C1 segment of cervical spinal cord (tissue), 14 donors: Measurements from ENCODE around the gene TBL1Y.
"Not testable (repeated sequence)": the region's sequence is repeated elsewhere in the genome, so short reads cannot be mapped to it uniquely, and the experiment has no call there.

ENCODE experiments used
- DNase-seq, 14 donors: peaks; one replicate each; lab custom pipeline; 2025; lab: John Stamatoyannopoulos, UW

Gene TBL1Y

GRCh38 chrY:6910372-6911252 is at the start of gene TBL1Y:
Gene TBL1Y (plus strand): TSS chrY:6910697. CDS start chrY:7025085, 114,388 bp downstream.
- DNase-seq = no peak

GRCh38 chrY:6894496-6894895 is 16.0 kb upstream of the TBL1Y start:
- no peak for DNase-seq

DNA sequence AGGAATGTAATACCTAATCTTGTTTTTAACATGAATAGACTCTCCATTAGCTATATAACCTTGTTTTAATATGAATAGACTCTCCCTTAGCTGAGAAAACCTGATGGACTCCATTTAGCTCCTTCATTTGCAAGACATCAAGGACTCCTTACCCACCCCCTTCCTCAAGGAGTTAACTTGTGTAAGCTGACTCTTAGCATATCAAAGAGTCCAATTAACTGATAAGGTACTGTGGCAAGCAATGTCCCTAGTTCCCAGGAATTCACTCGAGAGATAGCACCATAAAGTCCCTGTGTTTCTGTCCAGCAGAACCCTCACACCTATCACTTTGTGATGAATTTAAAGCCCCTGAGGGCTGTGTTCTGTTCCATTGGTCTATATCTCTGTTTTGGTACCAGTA is 15.3 kb upstream of the TBL1Y start:
- no peak for DNase-seq

DNA sequence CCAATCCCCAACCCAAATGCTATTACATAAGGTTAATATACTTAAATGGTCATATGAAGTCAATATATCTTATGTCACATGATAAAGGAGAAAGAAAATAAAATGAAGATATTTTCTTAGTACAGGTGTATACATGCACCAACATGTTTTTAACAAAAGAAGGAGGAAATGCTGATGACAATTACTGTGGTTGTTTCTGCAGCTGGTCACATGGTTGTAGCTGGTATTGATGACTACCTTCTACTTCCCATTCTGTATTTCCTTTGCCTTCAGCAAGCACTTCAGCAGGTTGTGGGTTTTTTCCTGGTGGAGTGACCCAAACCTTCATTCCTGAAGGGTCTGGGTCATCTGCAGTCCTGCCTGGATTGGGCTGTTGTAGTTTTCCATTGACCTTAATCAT is 8.4 kb upstream of the TBL1Y start:
- DNase-seq = not testable (repeated sequence)

- DNase-seq = no peak
These were observed 2.9 kb upstream of the TBL1Y start for GRCh38 chrY:6907591-6907990.

DNA sequence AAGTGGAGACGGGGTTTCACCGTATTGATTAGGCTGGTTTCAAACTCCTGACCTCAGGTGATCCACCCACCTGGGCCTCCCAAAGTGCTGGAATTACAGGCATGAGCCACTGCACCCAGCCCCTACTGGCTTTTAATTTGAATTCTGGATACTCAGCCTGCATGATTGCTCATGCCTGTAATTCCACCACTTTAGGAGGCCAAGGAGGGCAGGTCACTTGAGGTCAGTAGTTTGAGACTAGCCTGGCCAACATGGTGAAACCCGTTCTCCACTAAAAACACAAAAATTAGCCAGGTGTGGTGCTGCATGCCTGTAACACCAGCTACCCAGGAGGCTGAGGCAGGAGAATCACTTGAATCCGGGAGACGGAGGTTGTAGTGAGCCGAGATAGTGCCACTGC is 2.5 kb upstream of the TBL1Y start:
- DNase-seq = not testable (repeated sequence)

GRCh38 chrY:6909118-6909521 is 1.4 kb upstream of the TBL1Y start:
- DNase-seq = no peak

DNA sequence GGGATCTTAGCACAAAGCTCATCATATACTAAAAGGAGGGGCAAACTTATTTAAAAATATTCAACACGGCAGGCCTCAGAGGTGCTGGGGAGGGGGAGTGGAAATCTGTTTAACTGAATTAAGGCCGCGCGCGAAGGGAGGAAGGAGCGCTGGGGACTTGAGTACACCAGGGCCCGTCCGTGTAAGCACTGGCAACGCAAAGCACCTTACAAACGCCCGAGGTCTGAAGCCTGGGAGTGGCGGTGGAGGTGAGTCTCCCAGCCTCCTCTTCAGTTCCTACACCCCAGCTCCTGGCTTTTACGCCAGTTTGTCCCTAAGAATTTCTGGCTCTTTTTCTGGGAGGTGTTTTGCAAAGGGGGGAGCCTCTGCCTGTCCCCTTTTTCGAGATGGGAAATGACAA is 641 bp upstream of the TBL1Y start:
- DNase-seq = no peak

DNA sequence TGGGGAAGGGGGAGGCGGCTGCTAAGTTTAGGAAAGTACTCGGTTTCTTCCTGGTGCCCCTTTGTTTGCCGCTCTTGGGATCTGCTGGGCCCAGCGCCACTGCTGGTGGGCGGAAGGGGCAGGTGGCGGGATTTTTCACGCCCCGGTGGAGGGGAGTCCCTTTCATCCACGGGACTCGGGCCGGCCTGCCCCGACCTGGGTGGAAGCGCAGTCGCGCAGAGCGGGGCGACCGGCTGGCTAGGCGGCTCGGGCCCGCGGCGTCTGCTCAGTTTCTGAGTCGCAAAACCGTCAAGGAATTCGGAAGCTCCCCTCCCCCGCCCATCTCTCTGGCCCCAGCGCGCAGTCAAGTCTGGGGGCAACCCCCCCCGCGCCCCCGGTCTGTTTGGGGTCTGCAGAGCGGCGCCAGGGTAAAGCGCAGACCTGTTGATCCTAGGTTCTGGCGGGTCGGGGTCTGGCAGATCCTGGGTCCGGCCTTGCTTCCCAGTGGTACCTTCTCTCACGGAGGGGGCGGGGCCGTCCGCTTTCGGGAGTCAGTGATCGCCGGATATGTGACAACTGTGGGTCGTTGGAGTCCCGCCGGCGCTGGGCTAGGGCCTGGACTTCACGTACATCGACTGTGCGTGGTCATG is 870 bp downstream of the TBL1Y start, which contains the start of gene AMELY:
AMELY (minus strand) TSS at position 500 of the 629 bp plus-strand sequence. CDS start 39,144 bp downstream, outside the sequence.
- no peak for DNase-seq

DNA sequence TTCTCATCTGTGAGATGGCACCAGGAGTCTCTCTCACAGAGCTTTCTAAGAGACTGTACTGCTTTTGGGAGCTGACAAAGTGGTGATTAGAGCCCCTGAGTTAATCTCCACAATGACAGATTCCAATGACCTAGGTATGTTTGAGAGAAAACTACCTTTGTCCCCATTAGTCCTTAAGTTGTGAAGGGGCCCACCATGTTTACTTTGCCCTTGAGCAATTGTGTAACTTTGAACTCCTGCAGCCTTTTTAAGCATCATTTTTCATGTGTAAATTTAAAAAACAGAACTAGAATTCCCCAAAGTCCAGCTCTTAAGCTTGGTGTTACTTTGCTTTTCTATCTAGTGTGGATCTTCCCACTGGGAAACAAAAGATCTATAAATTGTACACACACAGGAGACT is 2.9 kb downstream of the TBL1Y start:
- DNase-seq = no peak

GRCh38 chrY:6921061-6921460 is 10.6 kb downstream of the TBL1Y start:
- no peak for DNase-seq

GRCh38 chrY:6928265-6928664 is 17.8 kb downstream of the TBL1Y start:
- no peak for DNase-seq

- DNase-seq = no peak
These were observed 18.7 kb downstream of the TBL1Y start for GRCh38 chrY:6929237-6929636.

GRCh38 chrY:6931779-6932396 is 21.4 kb downstream of the TBL1Y start:
- no peak for DNase-seq

GRCh38 chrY:6935497-6935896 is 25.0 kb downstream of the TBL1Y start:
- DNase-seq = no peak

DNA sequence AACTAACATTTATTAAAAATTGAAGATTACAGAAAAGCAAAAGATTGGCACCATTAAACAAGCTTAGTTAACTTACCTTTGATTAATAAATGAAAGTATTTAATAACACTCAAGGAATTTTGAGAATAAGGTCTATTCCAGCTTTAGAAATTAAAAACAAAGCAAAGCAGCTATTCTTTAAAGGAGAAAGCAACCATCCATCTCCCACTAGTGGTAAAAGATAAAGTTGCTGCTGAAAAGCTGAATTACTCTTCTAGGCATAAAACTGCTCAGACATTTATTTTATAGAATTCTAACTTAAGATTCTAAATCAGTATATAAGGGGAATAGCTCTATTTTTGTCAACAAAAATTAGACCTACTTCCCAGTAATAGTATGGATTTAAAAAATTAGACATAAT is 37.2 kb downstream of the TBL1Y start:
- DNase-seq = no peak

DNA sequence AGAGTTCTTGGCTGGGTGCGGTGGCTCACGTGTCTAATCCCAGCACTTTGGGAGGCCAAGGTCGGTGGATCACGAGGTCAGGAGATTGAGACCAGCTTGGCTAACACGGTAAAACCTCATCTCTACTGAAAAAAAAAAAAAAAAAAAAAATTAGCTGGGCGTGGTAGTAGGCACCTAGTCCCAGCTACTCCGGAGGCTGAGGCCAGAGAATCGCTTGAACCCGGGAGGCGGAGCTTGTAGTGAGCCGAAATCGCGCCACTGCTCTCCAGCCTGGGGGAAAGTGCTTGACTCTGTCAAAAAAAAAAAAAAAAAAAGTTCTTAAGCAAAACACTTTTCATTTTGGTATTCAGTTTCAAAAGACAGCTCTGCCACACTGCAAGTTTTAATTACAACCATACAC is 37.9 kb downstream of the TBL1Y start:
- no peak for DNase-seq

DNA sequence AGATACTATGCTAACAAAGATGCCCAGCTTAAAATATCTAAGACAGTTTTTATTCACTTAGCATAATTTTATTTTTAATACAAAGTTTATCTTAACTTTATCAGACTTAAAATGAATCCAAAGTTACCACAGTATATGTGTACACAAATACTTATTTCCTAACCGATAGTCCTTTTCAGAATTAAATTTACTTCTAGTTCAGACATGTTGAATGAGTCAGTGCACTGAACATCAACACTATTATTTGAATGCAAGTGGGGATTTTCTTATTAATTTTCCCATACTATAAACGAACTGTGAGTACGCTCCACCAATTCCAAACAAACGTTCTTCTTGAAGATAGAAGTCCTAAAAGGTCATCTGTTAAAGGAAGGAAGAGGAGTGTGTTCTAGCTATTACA is 39.5 kb downstream of the TBL1Y start:
- DNase-seq = no peak

- DNase-seq = no peak
These were observed 54.2 kb downstream of the TBL1Y start for GRCh38 chrY:6964732-6965131.

DNA sequence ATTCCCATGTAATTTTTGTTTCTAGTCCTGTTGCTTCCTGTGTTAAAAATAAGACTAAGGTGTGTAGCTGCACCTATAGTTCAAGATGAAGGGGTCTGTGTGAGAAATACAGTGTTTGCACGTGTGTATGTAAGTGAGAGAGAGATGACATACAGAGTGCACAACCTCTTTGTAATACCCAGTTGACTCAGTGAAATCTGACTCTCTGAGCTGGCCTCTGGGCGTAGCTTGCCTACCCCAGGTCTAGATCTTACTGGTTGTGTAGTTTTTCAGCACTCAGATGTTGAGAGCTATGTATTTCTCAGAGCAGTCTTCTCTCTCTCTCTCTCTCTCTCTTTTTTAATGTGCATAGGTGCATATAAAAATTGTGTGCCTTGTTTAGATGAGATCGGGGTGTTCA is 56.0 kb downstream of the TBL1Y start:
- no peak for DNase-seq

DNA sequence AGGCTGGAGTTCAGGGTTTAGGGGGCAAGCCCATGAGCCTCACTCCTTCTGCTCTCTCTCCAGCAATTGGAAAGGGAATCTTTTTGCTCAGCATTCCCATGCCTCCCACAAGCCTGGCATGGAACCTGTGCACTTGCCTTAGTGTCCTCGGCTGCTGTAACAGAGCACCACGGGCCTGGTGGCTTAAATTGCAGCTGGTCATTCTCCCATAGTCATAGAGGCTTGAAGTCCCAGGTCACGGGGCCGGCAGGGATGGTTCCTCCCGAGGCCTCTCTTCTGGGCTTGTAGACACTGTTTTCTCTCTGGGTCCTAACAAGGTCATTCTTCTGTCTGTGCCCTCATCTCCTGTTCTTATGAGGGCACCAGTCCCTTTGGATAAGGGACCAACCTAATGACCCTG is 57.2 kb downstream of the TBL1Y start:
- DNase-seq = no peak

- DNase-seq = no peak
These were observed 57.7 kb downstream of the TBL1Y start for GRCh38 chrY:6968191-6968590.
